GM21423 (cell line): ENCODE data around the gene HEBP2.
"Not testable (repeated sequence)": the region's sequence is repeated elsewhere in the genome, so short reads cannot be mapped to it uniquely, and the experiment has no call there.

Experiments used
- ATAC-seq: cut with Tn5 transposase; IDR thresholded peaks from one replicate; pipeline ENCODE4 v1.9.1; 2021; ENCODE audit warnings: mild to moderate bottlenecking, moderate library complexity; ENCODE audit not compliant: unreplicated experiment

Gene HEBP2

DNA sequence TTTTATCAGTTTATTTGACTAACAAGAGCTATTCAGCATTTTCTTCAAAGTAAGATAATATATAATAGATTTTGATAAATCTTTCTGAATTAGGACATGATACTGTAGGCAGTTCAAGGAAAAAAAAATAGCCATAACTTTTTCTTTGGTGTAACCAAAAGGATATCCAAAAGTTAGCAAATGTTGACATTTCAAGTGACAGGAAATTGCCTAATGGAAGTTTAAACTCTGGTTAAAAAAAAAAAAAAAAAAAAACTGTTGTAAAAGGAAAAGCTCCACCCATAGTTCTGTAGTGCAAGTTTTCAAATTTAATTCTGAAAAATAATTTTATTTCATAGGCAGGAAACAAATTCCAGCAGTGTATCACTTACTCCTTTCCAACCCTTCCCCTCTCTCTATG, 18.8 kb downstream of the HEBP2 start:
- no peak for ATAC-seq

DNA sequence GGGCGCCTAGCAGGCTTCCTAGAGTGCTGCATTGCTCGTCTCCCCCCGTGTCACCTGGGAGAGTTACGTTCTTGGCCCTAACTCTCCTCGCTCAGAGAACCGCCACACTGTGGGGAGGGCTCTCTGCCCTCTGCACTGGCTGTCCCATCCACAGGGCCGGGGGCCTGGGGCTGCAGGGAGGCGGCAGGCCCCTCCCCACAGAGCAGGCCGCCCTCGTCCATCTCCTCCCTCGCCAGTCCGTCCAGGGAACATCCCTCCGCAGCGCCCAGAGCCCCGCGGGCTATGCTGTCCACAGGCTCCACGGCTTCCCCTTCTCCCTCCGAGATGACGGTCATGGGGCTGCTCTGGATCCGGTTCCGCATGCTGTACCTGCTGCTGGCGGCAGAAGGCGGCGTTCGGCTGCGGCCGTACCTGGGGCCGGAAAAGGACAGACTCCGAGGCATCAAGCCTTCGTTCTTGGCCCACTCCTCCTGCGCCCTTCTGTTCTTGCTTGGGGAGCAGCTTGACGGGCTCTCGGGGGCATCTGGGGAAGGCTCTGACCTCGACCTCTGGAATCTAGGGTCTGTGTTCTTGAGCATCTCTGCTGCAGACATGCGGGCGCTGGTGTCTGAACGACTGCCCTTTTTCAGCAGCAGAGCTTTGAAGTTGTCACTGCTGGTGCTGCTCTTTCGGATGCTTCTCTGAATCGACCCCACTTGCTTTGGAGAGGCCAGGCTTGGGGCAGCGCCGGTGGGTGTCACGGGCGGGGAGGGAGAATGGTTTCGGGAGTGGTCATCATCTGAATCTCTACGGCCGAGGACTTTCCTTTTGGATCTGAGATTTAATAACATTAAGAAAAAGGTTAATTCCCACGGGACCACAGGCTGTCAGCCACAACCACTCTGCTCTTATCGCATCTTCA, 20.2 kb downstream of the HEBP2 start:
- no peak for ATAC-seq

DNA sequence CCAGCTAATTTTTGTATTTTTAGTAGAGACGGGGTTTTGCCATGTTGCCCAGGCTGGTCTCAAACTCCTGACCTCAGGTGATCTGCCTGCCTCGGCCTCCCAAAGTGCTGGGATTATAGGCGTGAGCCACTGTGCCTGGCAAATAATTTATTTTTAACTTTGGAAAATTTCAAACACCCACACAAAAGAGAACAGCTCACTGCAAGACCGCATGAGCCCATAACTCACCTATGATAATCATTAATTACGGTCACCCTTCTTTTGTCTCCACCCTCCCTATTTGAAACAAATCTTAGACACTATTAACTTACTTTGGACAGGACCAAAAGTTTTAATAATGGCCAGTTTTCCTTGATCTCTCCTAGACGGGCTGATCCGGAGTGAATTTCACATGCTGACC, 21.2 kb downstream of the HEBP2 start:
- ATAC-seq: not testable (repeated sequence)

DNA sequence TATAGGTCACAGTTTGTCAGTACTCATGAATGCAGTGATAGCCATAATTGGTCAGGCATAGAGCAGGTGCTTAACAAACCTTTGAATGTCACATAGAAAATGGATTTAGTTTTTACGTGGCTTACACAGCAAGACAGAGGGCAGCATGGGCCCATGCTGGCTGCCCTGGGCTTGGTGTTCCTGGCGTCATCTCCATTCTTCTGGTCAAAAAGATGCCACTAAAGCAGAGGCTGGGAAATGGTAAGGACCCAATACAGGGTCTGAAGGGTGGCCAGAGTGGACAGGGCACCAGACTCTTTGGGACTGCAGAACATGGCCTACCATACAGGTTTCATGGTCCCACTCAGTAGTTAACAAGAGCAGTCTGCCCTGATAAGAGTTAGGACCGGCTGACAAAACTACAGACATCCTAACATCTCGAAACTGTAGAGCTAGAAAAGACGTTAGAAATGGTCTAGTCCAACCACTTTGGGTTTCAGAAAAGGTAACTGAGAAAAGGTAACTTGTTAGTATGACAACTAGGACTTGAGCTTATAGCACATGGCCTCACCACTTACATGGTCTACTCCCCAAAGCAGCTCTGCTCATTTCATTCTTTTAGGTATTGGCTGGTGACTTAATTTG, 22.6 kb downstream of the HEBP2 start:
- no peak for ATAC-seq

DNA sequence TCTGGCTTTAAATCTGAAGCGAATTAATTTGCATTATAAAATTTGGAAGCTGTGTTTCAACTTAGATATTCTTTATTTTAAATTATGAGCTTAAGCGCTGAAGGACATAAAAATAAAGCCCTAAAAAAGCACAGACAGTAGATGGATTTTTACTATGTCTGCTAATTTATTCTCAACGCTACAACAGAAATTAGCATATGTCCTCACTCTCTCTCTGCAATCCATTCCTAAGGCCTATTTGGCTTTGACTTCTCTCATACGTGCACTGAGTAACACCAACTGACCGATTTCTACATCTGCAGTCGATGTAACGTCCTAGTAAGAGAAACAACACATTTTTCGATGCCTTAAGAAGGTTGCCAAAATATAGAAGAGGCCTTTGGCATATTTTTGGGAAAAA, 23.7 kb downstream of the HEBP2 start:
- ATAC-seq: no peak

DNA sequence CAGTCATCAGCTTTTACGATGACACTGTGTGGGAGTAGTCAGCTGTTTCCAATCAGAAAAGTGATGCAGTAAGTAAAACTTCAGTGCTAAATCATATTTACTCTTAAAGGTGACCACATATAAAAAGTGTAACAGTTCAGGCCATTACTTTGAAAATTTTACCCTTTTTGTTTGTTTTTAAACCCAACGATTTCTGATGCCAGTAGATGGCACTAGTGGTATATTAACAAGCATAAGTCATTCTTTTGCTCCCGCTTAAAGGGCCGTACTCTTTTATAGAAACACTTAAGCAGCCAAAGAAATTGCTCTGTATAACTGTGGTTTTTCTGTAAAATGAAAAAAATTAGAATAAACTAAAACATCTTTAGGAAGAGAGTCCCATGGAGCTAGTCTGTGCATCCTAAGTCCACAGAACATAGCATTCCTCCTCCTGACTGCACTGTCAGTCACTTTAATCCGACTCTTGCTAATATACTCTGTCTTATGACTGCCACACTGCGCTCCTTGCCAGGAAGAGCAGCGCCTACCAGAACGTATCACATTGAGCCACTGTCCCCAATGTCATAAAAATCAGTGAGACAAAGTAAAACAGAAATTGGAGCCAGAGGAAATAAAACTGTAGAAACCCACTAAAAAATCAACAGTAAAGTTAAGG, 25.0 kb downstream of the HEBP2 start:
- ATAC-seq: no peak

DNA sequence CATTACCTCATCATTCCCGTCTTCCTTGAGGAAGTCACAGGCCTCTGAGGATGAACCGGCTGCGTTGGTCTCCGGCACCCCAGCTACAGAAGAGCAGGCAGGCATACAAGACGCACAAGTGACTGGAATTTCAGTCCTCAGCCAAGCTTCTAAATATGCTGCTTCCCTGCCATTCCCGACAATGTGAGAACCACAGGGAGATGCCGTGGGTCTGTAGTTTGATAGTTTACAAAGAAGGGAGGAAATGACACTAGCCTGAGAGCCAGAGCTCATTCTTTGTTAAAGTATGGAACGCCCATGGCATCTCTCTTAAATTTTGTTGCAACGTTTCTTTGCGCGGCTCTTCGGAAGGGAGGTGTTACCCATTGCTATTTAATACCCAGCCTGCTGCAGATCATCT, 25.7 kb downstream of the HEBP2 start:
- ATAC-seq: no peak

DNA sequence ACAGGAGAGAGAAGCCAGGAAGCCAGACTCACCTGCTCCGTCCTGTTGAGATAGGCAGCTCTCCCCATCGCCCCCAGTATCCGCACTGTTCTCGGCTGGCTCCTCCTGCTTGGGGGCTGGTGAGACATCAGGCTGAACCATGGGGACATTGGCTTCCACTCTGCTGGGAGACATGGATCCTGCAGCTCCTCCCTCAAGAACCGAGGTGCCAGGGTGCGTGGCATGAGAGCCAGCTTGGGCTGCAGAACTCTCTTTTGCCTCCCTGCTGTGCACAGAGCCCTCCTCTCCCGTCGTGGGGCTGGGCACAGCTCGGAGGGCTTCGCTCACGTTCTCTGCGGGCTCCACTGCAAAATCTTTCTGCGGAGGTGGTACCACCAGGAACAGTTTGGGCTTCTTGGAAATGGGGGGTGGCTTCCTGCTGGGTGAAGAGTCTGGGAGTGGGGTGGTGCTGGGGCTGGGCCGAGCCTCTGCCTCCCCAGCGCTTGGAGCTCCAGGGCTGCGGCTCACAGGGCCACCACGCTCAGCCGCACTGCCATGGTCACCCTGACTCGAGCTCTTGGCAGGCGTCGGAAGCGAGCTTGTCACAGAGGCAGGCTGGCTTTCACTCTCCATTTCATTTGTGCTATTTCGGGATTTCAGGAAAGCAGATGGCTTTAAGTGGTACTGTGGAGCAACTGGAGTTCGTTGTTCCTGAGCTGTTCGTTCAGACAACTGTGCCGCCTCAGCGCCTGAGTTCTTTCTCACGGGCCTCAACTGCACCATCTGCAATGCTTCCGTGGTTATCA, 26.5 kb downstream of the HEBP2 start:
- no peak for ATAC-seq

DNA sequence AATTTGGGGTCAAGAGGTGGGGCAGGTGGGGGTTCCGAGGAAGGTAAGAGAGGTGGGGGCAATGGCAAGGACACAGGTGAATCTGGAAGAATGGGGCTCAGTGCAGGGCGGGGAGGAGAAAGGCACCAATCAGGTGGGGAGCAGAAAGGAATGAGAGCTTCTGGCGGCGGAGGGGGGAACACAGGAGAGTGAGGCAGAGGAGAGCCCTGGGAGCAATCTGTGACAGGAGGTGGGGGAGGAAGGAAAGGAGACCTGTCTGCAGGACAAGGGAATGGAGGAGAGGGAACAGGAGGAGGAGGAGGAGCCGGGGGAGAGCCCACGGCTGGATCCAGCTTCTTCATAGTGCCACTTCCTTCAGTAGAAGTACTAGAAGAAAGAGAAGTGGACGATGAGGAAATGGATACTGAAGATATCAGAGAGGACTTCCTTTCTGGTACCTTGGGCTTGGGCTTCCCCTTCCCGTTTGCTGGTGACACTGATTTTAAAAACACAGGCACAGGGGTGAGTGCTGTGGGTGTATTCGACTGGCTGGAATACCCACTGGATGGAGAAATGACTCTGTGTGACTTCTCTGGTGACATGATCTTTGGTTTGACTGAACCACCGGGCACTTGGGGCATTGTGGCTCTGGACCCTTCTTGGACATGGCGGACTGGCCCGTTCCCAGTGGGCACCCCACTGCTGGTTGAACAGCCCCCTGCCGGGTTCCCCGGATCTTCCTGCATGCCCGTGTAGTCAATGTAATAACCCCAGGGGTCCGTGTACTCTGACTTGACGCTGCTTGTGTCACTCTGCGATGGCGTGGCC, 27.4 kb downstream of the HEBP2 start:
- no peak for ATAC-seq

DNA sequence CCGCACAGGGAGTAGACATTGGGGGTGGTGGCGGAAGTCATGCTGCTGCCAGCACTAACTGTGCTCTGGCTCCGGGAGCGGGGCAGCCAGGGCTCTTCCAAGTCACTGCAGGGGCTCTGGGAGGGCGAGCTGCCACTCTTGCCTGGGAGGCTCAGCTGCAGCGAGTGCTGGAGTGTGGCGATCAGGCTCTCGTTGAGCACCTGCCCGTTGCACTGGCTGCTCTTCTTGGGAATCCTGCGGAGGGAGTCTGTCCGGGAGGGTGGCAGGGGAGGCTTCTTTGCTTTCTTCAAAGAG, 28.0 kb downstream of the HEBP2 start:
- ATAC-seq: no peak

DNA sequence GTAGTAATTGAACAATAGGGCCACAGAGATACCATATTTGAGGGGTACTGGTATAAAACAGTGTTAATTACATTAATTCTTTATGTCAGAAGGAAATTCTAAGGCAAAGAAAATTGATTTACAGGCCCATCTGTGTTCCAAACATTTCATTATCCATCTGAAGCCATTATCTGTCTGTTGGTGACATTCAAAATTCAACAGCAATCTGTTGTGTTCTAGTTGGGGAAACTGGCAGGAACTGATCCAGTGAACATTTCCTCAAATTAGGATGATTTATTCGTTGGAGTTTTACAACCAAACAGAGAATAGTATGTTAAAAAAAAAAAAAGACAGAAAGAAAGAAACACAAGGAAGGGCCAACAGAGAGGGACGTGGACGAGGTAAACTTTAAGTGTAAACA, 30.1 kb downstream of the HEBP2 start:
- no peak for ATAC-seq

DNA sequence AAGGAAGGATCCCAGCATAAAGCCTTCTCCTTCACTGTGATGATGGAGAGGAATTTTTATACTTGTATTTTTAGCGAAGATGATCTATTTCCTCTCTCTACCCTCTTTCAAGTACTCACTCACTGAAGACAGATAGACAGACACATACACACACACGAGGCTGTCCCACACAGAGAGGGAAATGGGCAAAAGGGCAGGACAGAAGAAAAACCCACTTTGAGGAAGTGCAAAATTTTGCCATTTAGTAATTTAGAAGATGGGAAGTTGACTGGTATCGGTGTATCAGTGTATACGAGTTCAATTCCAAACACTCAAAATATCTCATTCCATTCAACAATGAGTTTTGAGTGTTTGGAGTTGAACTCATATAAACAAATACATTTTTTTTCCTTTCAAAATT, 30.9 kb downstream of the HEBP2 start:
- no peak for ATAC-seq

DNA sequence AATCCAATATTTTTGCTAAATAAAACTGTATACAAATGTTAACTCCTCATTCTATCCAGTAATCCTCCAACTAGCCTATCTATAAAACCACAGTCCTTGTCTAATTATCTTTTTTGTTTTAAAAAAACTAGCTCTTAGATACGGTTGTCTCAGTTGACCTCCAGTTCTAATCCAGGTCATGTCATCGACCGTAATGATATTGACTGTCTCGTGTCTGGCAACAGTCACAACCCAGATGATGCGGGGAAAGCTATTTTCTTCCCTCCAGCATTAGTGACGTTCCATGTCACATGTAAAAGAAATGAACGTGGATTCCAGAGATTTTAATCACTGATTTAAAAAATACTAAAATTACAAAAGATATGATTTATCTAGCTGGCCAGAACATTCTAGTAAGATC, 35.5 kb downstream of the HEBP2 start:
- no peak for ATAC-seq

DNA sequence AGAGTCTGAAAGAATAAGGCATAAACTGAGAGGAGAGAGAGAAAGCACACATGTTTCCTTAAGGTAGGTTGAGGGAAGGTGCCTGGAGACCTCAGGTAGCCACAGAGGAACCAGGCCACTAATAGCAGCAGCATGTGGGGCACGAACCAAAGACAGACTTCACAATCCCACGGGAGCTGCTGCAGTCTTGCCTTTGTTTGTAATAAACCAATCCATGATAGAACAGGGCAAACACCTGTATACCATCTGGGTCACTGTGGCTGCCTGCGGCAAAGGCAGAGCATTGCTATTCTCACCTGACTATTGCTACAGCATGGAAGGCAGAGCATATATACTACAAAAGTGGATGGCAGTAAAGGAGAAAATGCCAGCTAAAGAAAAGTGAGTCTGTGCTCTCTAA, 36.3 kb downstream of the HEBP2 start:
- ATAC-seq: no peak

DNA sequence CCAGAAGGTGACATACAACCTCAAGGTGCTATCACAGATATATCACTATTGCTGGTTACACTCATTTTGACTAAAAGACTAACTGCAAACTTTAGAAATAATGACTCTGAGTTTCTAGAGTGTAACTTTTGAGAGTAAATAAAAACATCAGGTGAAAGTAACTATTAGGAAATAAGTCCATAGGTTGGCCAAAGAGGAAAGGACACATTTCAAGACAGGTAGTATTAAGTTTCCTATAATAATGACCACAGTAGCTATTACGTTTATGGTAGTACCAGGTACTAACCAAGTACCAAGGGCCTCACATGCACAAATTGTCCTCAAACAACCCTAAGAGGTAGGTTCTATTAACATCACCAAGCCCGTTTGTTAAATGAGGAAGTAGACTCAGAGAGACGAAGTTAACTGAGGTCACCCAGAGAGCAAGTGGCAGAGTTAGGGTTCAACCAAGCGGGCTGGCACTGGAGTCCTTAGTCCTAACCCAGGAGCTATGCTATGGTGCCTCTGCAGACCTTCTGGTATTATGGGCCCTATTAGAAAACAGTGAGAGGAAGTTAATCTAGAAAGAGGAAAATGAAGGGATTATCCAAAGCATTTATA, 36.8 kb downstream of the HEBP2 start:
- ATAC-seq: no peak

DNA sequence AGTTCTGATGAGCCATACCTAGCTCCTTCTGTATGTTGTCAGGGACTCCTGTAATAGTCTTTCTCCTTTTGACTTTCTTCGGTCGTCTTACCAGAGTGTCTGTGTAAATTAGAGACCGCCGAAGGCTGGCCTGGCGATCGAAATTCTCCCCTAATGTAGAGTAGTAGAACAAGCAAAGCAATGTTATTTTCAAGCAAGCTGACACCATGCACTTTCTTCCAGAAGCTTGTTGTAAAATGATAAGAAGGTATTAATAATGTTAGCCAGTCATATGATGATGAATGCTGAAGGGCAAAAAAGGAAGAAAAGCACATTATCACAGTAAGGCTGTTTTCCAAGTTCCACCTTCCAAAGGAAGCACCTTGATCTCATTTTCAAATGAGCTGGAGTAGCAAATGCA, 37.9 kb downstream of the HEBP2 start:
- ATAC-seq: no peak

DNA sequence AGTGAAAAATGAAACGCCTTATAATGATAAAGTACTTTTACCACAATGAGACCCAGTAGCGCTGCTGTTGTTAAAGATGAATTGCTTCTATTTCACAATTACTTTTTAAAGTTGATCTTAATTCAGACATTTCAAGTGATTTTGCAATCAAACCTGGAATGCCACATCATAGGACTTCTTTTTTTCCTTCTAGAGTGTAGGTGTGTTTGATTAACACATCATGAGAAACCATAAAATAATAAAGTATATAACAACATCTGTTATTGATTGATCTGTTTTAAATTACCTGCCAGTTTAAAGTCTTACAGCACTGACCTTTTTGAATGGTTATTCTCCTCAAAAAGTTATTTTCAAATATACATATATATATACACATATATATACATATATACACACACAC, 38.6 kb downstream of the HEBP2 start:
- no peak for ATAC-seq

DNA sequence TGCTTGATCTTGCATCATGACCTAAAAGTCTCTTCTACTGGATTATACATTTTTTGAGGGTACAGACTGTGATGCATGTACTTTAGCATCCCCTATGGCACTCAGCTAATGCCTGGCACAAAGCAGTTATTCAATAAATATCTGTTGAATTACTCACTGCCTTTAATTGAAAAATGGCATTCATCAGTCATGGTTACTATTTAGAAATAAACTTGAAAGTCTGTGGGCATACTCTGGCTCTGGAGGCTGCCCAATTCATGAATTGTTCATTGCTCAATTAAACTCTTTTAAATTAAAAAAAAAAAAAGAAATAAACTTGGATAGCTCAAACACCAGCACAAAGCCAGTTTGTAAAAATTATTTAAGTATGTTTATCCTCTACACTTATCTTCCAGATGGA, 40.0 kb downstream of the HEBP2 start:
- ATAC-seq: no peak

DNA sequence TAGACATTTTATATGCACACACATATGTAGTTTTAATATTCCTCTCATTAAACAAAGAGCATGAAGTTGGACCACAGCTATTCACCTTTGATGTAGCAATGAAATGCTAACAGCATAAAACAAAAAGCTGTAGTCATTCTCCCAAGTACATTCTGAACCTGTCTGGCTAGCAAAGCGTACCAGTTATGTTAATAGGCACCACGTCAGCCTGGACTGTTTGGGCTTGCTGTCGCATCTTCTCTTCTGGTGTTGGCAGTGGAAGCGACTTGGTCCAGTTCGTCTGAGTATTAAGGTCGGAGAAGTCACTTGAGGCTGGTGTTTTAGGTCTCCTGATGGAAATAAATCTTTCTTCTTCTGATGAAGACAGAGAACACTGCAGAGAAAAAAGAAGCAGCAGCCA, 42.8 kb downstream of the HEBP2 start:
- ATAC-seq: no peak

DNA sequence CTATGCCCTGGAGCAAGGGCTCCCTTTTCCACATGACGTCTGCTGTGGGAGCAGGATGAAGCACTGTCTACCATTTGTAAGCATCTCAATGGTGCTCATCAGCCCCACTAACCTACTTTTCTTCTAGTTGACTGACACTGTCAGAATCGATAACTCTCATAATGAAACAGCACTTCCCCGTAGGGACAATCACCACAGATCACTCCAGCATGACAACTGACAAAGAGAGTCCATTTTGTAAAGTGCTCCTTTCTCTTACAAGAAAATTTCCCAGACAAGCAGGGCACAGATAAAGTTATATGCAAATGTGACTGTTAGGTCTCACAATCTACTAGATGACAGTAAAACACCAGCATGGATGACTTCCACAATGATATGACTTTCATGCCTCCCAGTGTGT, 46.4 kb downstream of the HEBP2 start:
- ATAC-seq: no peak
